GM12878 (cell line): ENCODE results near the gene VWA8. TPM values are rescaled to one million over a fixed set of nuclear protein-coding genes. Genes with fewer than 3 reads are reported as not detected.
"Not testable (repeated sequence)": the region's sequence is repeated elsewhere in the genome, so short reads cannot be mapped to it uniquely, and the experiment has no call there.

Experiments used
- ATAC-seq: fragments of 200-7000 bp; cut with Tn5 transposase; 3 replicates; pipeline ENCODE4 v1.9.1; 2020; ENCODE audit warnings: mild to moderate bottlenecking, moderate library complexity
- BruUV-seq: library from RNA; stranded (reverse); fragments of 400-500 nt; replicated peaks from 2 replicates; lab custom pipeline; 2021; lab: Mats Ljungman, UMichigan
- CTCF ChIA-PET: fragments of 300-600 bp; sonication (Branson Sonifier 250); formaldehyde crosslinking; extraction: SDS; loops from one replicate; lab custom pipeline; 2021; ENCODE audit warnings: inconsistent platforms; lab: Yijun Ruan, JAX
- POLR2A ChIA-PET: fragments of 350-600 bp; formaldehyde crosslinking; extraction: SDS; loops from one replicate; lab custom pipeline; 2021; ENCODE audit warnings: inconsistent platforms; lab: Charles Lee
- RAD21 ChIA-PET: fragments of 300-600 bp; sonication (Branson Sonifier 250); formaldehyde crosslinking; loops from one replicate; lab custom pipeline; 2023; ENCODE audit warnings: antibody characterized with exemption; ENCODE audit not compliant: unreplicated experiment; lab: Charles Lee
- SMC1A ChIA-PET: fragments of 300-600 bp; sonication (Branson Sonifier 250); formaldehyde crosslinking; loops from one replicate; lab custom pipeline; 2023; ENCODE audit not compliant: unreplicated experiment, uncharacterized antibody; lab: Charles Lee
- DNase-seq: peaks from one replicate; pipeline ENCODE4 v3.0.0-alpha.2; 2011; ENCODE audit warnings: low read depth, low spot score
- FAIRE-seq: peaks from 3 replicates; lab custom pipeline; 2011; peaks lifted over from hg19 to GRCh38; lab: Jason Lieb, UNC
- H2AFZ ChIP-seq: 2 replicates; pipeline ENCODE4 v1.6.0; 2011; ENCODE audit warnings: low read depth, low read length, control low read depth; ENCODE audit not compliant: control insufficient read depth
- H3K27ac ChIP-seq: 2 replicates; pipeline ENCODE4 v1.5.1; 2011; ENCODE audit warnings: control low read depth; ENCODE audit not compliant: control insufficient read depth, insufficient read depth
- H3K27me3 ChIP-seq, 2 experiments: replicated peaks in 1 of 2; 2 replicates each; pipeline versions ENCODE4 v1.6.0 to v1.6.1; 2011; ENCODE audit warnings: low read length in 1 of 2; ENCODE audit not compliant: control insufficient read depth in 2 of 2, insufficient read depth in 2 of 2
- H3K36me3 ChIP-seq, 2 experiments: 2 replicates each; pipeline ENCODE4 v1.5.1; 2011; ENCODE audit warnings: low read length in 1 of 2; ENCODE audit not compliant: control insufficient read depth in 2 of 2, insufficient read depth in 2 of 2
- H3K4me1 ChIP-seq: 2 replicates; pipeline ENCODE4 v1.6.1; 2011; ENCODE audit warnings: mild to moderate bottlenecking, low read length, moderate library complexity, mixed read lengths; ENCODE audit not compliant: control insufficient read depth, insufficient read depth
- H3K4me2 ChIP-seq: 2 replicates; pipeline ENCODE4 v1.6.0; 2011; ENCODE audit warnings: control low read depth; ENCODE audit not compliant: control insufficient read depth, insufficient read depth
- H3K4me3 ChIP-seq: fragments of 200-600 bp; sonication (generic); 2 replicates; pipeline ENCODE4 v1.5.1; 2016
- H3K79me2 ChIP-seq: 2 replicates; pipeline ENCODE4 v1.6.0; 2011; ENCODE audit warnings: low read length; ENCODE audit not compliant: control insufficient read depth, insufficient read depth
- H3K9ac ChIP-seq: 2 replicates; pipeline ENCODE4 v1.8.0; 2011; ENCODE audit warnings: low read length, control low read depth, mixed read lengths; ENCODE audit not compliant: control insufficient read depth, insufficient read depth
- H3K9me3 ChIP-seq: replicated peaks from 3 replicates; pipeline ENCODE4 v1.5.1; 2011; ENCODE audit warnings: mild to moderate bottlenecking, low read length; ENCODE audit not compliant: control insufficient read depth, insufficient read depth
- H4K20me1 ChIP-seq: 2 replicates; pipeline ENCODE4 v1.6.0; 2011; ENCODE audit not compliant: control insufficient read depth, insufficient read depth
- ASH2L ChIP-seq: fragments of 300-600, 200-600 bp; sonication (generic); IDR thresholded peaks from 2 replicates; pipeline ENCODE4 v1.6.1; 2017; ENCODE audit warnings: low read depth, mild to moderate bottlenecking, borderline replicate concordance
- CBFB ChIP-seq: IDR thresholded peaks from 2 replicates; pipeline ENCODE4 v1.6.1; 2016; ENCODE audit warnings: antibody characterized with exemption, low read depth
- CEBPB ChIP-seq, 2 experiments: fragments of 150-350 bp in 1 of 2; IDR thresholded peaks; 2 replicates each; pipeline ENCODE4 v1.6.1; 2012 to 2014; ENCODE audit warnings: low read depth in 2 of 2, low read length in 2 of 2, borderline replicate concordance in 1 of 2, inconsistent platforms in 1 of 2
- EP300 ChIP-seq, 2 experiments: fragments of 150-350 bp in 1 of 2; IDR thresholded peaks; 2 replicates each; pipeline ENCODE4 v1.6.1; 2011 to 2012; ENCODE audit warnings: low read depth in 2 of 2, low read length in 2 of 2, borderline replicate concordance in 1 of 2, improper control_type of control experiment in 1 of 2, inconsistent platforms in 1 of 2; ENCODE audit not compliant: control insufficient read depth in 1 of 2
- EZH2 ChIP-seq: IDR thresholded peaks from 2 replicates; pipeline ENCODE4 v1.6.1; 2012; ENCODE audit warnings: low read depth, mild to moderate bottlenecking, control low read depth, inconsistent platforms, low read length, borderline replicate concordance; ENCODE audit not compliant: control insufficient read depth
- GABPA ChIP-seq: IDR thresholded peaks from 2 replicates; pipeline ENCODE4 v1.6.1; 2014; ENCODE audit warnings: antibody characterized with exemption, low read depth, mild to moderate bottlenecking, inconsistent platforms
- HCFC1 ChIP-seq: fragments of 150-350 bp; IDR thresholded peaks from 2 replicates; pipeline ENCODE4 v1.6.1; 2014; ENCODE audit warnings: low read length
- KAT2A ChIP-seq: conservative IDR thresholded peaks from 2 replicates; pipeline ENCODE4 v1.6.1; 2011; ENCODE audit warnings: low read depth, low read length; ENCODE audit not compliant: control insufficient read depth
- STAT1 ChIP-seq: fragments of 450-650 bp; conservative IDR thresholded peaks from 2 replicates; pipeline ENCODE4 v1.6.1; 2014; ENCODE audit warnings: antibody characterized with exemption, mild to moderate bottlenecking
- WGBS: methylation state at CpG from one replicate; pipeline ENCODE4 v1.1.6; 2016; ENCODE audit warnings: low lambda C conversion rate; ENCODE audit not compliant: insufficient replicate concordance, insufficient coverage; ENCODE audit errors: missing lambda C conversion rate; 5-methylcytosine and 5-hydroxymethylcytosine counted together
- in situ Hi-C: fragments of 300-500 bp; cut with MboI; formaldehyde crosslinking; loops from 9 replicates; pipeline ENCODE4 v1.14.3; 2018; ENCODE audit warnings: mixed read lengths
- intact Hi-C: fragments of 100-400 bp; cut with micrococcal nuclease; formaldehyde crosslinking; loops from one replicate; pipeline ENCODE4 v1.14.2; 2022; ENCODE audit not compliant: unreplicated experiment
- polyA plus RNA-seq, 11 experiments: library from polyadenylated mRNA; depleted of rRNA in 4 of 11; unstranded in 6 of 11; stranded (reverse) in 5 of 11; fragments of >200 nt; fragmentation: Nextera tagmentation in 4 of 11; fragmentation: Illumina TruSeq in 1 of 11; extraction: Ambion mirVana in 4 of 11; extraction: Trizol in 1 of 11; gene quantifications; 1 replicate in 1 of 11; 2 replicates in 10 of 11; pipeline versions ENCODE4 v1.2.1 to v1.2.3, GENCODE V29; 2011 to 2016; ENCODE audit warnings: inconsistent platforms in 2 of 11, missing spikeins in 2 of 11, low read depth in 1 of 11
- total RNA-seq, 4 experiments: library from RNA; depleted of rRNA in 3 of 4; stranded (reverse); fragments of >200 nt in 3 of 4; fragmentation: Illumina TruSeq in 1 of 4; extraction: Trizol in 1 of 4; gene quantifications; 2 replicates each; pipeline versions ENCODE4 v1.2.1 to v1.2.3, GENCODE V29; 2013 to 2021
- TF ChIP-seq, protein P1 (sequence below): IDR thresholded peaks from 2 replicates; pipeline ENCODE4 v1.6.1; 2011; ENCODE audit warnings: low read depth, low read length, improper control_type of control experiment, borderline replicate concordance

Gene VWA8
- total and polyA plus RNA-seq, 10 of the 15 experiments (the other 5 are each of a cell fraction or from before 2014, with no cell fraction given): 3.0 to 21.8 (median 13.5) TPM

DNA sequence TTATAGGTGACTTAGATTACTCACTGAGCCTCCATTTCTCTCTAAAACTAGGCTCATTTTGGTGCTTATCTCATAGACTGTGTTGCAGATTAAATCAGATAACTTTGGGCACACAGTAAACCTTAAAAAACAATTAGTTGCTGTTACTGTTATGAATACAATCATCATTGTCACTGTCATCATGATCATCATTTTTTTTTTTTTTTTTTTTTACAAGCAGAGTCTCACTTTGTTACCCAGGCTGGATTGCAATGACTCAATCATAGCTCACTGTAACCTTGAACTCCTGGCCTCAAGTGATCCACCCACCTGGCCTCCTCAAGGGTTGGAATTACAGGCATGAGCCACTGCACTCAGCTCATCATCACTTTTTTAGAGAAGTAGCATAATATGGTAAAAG is 60.0 kb downstream of the VWA8 start:
- POLR2A ChIA-PET: interaction anchor here (0.7 kb wide), 2 partner anchors 11 to 59 kb away, joined by 3 to 8 read pairs; no protein-coding TSS in a partner anchor
- no peaks in the 10 kb centered on the region for H4K20me1 ChIP-seq
- CTCF ChIA-PET: interaction anchor here (0.7 to 2.0 kb wide), 4 partner anchors 9 to 216 kb away, joined by 3 to 5 read pairs (median 4); no protein-coding TSS in a partner anchor
- ATAC-seq: no peak
- no peak overlapping the region for H3K27ac ChIP-seq
- FAIRE-seq: no peak
- H3K4me1 ChIP-seq: no peaks in the 10 kb centered on the region
- H3K36me3 ChIP-seq: 0 out of 4 replicates have a peak, but pooled peaks cover 0 to 4% of the 10 kb centered on the region in 2 experiments
- no peak overlapping the region for H3K4me2 ChIP-seq
- no peak overlapping the region for H3K9ac ChIP-seq
- BruUV-seq: no TSS peak
- no peak for DNase-seq
- TF ChIP-seq CBFB: no peak
- TF ChIP-seq, protein P1, sequence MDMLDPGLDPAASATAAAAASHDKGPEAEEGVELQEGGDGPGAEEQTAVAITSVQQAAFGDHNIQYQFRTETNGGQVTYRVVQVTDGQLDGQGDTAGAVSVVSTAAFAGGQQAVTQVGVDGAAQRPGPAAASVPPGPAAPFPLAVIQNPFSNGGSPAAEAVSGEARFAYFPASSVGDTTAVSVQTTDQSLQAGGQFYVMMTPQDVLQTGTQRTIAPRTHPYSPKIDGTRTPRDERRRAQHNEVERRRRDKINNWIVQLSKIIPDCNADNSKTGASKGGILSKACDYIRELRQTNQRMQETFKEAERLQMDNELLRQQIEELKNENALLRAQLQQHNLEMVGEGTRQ: no peak
- no peak for TF ChIP-seq GABPA
- TF ChIP-seq EP300 (IDR thresholded peaks at IDR 0.05; ENCODE audit: borderline replicate concordance in 1 of 2, control insufficient read depth in 1 of 2, low read depth in 2 of 2, low read length in 2 of 2): no peak
- TF ChIP-seq STAT1: no peak
- TF ChIP-seq ASH2L: no peak
- TF ChIP-seq HCFC1: no peak
- no peak for TF ChIP-seq KAT2A
- TF ChIP-seq EZH2: no peak
- TF ChIP-seq CEBPB (IDR thresholded peaks at IDR 0.05; ENCODE audit: borderline replicate concordance in 1 of 2, low read depth in 2 of 2, low read length in 2 of 2): no peak
- H3K27me3 ChIP-seq: no peaks in the 10 kb centered on the region
- H3K9me3 ChIP-seq: no peaks in the 10 kb centered on the region; the same call in 2 of the 3 replicates
- no peaks in the 10 kb centered on the region for H3K79me2 ChIP-seq
- H3K4me3 ChIP-seq: no peak overlapping the region
- RAD21 ChIA-PET: no interaction called here
- in situ Hi-C loops: no loop called here
- intact Hi-C loops: no loop called here
- H2AFZ ChIP-seq: no peak overlapping the region
- SMC1A ChIA-PET: interaction anchor here (0.9 to 1.7 kb wide), 5 partner anchors 10 to 233 kb away, joined by 3 to 8 read pairs (median 3); no protein-coding TSS in a partner anchor

DNA sequence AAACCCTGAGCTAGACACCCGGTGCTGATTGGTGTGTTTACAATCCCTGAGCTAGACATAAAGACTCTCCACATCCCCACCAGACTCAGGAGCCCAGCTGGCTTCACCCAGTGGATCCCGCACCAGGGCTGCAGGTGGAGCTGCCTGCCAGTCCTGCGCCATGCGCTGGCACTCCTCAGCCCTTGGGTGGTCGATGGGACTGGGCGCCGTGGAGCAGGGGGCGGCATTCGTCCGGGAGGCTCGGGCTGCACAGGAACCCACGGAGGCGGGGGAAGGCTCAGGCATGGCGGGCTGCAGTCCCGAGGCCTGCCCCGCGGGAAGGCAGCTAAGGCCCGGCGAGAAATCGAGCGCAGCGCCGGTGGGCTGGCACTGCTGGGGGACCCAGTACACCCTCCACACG is 62.5 kb downstream of the VWA8 start:
- ATAC-seq, H3K79me2 ChIP-seq, in situ Hi-C loops, DNase-seq, H3K9ac ChIP-seq, H3K4me1 ChIP-seq, H3K4me3 ChIP-seq, H3K36me3 ChIP-seq, intact Hi-C loops, BruUV-seq, FAIRE-seq, H3K27me3 ChIP-seq, H3K27ac ChIP-seq, CTCF ChIA-PET, H3K4me2 ChIP-seq, H3K9me3 ChIP-seq, H2AFZ ChIP-seq, RAD21 ChIA-PET, POLR2A ChIA-PET, H4K20me1 ChIP-seq, SMC1A ChIA-PET: not testable (repeated sequence)
- WGBS: 99% methylated on average over 7 of the region's 24 CpGs
